Neuronal stem cell (in vitro differentiated cells): ENCODE measurements around the gene WSB1.
"Not testable (repeated sequence)": the region's sequence is repeated elsewhere in the genome, so short reads cannot be mapped to it uniquely, and the experiment has no call there.

Source experiments
- DNase-seq: peaks from one replicate; pipeline ENCODE4 v3.0.0-alpha.2; 2013; ENCODE audit warnings: low spot score
- H2AFZ ChIP-seq: one replicate; pipeline ENCODE4 v1.6.1; 2013; ENCODE audit warnings: mild to moderate bottlenecking, low read length, inconsistent platforms
- H2AK5ac ChIP-seq: 2 replicates; pipeline ENCODE4 v1.6.1; 2013; ENCODE audit warnings: low read depth, mild to moderate bottlenecking, inconsistent platforms, low read length, moderate library complexity, mixed read lengths
- H2BK120ac ChIP-seq: 2 replicates; pipeline ENCODE4 v1.6.1; 2013; ENCODE audit warnings: low read depth, mild to moderate bottlenecking, inconsistent platforms, low read length, moderate library complexity, mixed read lengths
- H2BK12ac ChIP-seq: one replicate; pipeline ENCODE4 v1.6.1; 2013; ENCODE audit warnings: low read length, inconsistent platforms
- H2BK15ac ChIP-seq: 2 replicates; pipeline ENCODE4 v1.6.1; 2013; ENCODE audit warnings: mild to moderate bottlenecking, low read length, inconsistent platforms, mixed read lengths
- H2BK5ac ChIP-seq: one replicate; pipeline ENCODE4 v1.6.1; 2013; ENCODE audit warnings: inconsistent platforms, mild to moderate bottlenecking, low read length, moderate library complexity
- H3K14ac ChIP-seq: one replicate; pipeline ENCODE4 v1.6.1; 2013; ENCODE audit warnings: low read length, inconsistent platforms
- H3K18ac ChIP-seq: 2 replicates; pipeline ENCODE4 v1.6.1; 2013; ENCODE audit warnings: low read length, inconsistent platforms
- H3K23ac ChIP-seq: 2 replicates; pipeline ENCODE4 v1.6.1; 2013; ENCODE audit warnings: low read depth, mild to moderate bottlenecking, mixed read lengths, low read length, inconsistent platforms; ENCODE audit not compliant: poor library complexity
- H3K27ac ChIP-seq: replicated peaks from 3 replicates; pipeline ENCODE4 v1.5.1; 2013; ENCODE audit warnings: low read length, inconsistent platforms
- H3K27me3 ChIP-seq, 3 experiments: 2 replicates each; pipeline ENCODE4 v1.6.1; 2013; ENCODE audit warnings: low read length in 3 of 3, mild to moderate bottlenecking in 2 of 3, inconsistent platforms in 1 of 3, low read depth in 1 of 3, mixed read lengths in 1 of 3, moderate library complexity in 1 of 3; ENCODE audit not compliant: control insufficient read depth in 3 of 3, insufficient read depth in 3 of 3
- H3K36me3 ChIP-seq, 2 donors: replicated peaks in 1 of 2; 2 replicates each; pipeline ENCODE4 v1.6.1; 2013; ENCODE audit warnings: low read length in 2 of 2; ENCODE audit not compliant: control insufficient read depth in 2 of 2, insufficient read depth in 2 of 2
- H3K4ac ChIP-seq: 2 replicates; pipeline ENCODE4 v1.6.1; 2013; ENCODE audit warnings: inconsistent platforms, mild to moderate bottlenecking, low read length, moderate library complexity
- H3K4me1 ChIP-seq, 2 donors: 1 replicate in 1 of 2; 2 replicates in 1 of 2; pipeline ENCODE4 v1.6.1; 2013; ENCODE audit warnings: low read length in 2 of 2, low read depth in 1 of 2; ENCODE audit not compliant: control insufficient read depth in 2 of 2, insufficient read depth in 1 of 2
- H3K4me2 ChIP-seq: one replicate; pipeline ENCODE4 v1.6.1; 2013; ENCODE audit warnings: mild to moderate bottlenecking, low read length, inconsistent platforms; ENCODE audit not compliant: insufficient read depth, poor library complexity, severe bottlenecking
- H3K4me3 ChIP-seq, 2 donors: 2 replicates each; pipeline ENCODE4 v1.5.1; 2013; ENCODE audit warnings: low read length in 2 of 2, mild to moderate bottlenecking in 2 of 2, inconsistent platforms in 1 of 2, moderate library complexity in 1 of 2
- H3K79me1 ChIP-seq: one replicate; pipeline ENCODE4 v1.6.1; 2013; ENCODE audit warnings: low read depth, mild to moderate bottlenecking, inconsistent platforms, low read length, moderate library complexity
- H3K9ac ChIP-seq: one replicate; pipeline ENCODE4 v1.6.1; 2013; ENCODE audit warnings: mild to moderate bottlenecking, low read depth, low read length, inconsistent platforms; ENCODE audit not compliant: poor library complexity
- H3K9me3 ChIP-seq, 2 donors: replicated peaks in 1 of 2; 2 replicates each; pipeline versions ENCODE3 to v1.6.1; 2013; ENCODE audit warnings: low read length in 2 of 2, mild to moderate bottlenecking in 2 of 2, inconsistent platforms in 1 of 2, low read depth in 1 of 2, mixed read lengths in 1 of 2, moderate library complexity in 1 of 2; ENCODE audit not compliant: control insufficient read depth in 2 of 2, insufficient read depth in 1 of 2
- H4K8ac ChIP-seq: one replicate; pipeline ENCODE4 v1.6.1; 2013; ENCODE audit warnings: low read depth, mild to moderate bottlenecking, inconsistent platforms, low read length, moderate library complexity
- H4K91ac ChIP-seq: one replicate; pipeline ENCODE4 v1.6.1; 2013; ENCODE audit warnings: low read length, low read depth, mild to moderate bottlenecking, inconsistent platforms; ENCODE audit not compliant: poor library complexity
- WGBS, 2 donors: extraction: QIAGEN DNeasy Blood & Tissue Kit; methylation state at CpG; one replicate each; pipeline ENCODE4 v1.1.7; 2013; ENCODE audit warnings: missing lambda C conversion rate in 2 of 2, mixed read lengths in 1 of 2; ENCODE audit not compliant: insufficient read length in 2 of 2, insufficient replicate concordance in 1 of 2; ENCODE audit errors: extremely low coverage in 2 of 2; 5-methylcytosine and 5-hydroxymethylcytosine counted together

The WSB1 gene

GRCh38 chr17:27269201-27269600 is 24.7 kb upstream of the WSB1 start:
- no peaks in the 10 kb centered on the region for H3K36me3 ChIP-seq
- no CpG with 5 or more reads among the region's 1 CpG for whole genome bisulfite sequencing, 2 donors
- H2BK12ac ChIP-seq: no peak overlapping the region
- H2BK5ac ChIP-seq: no peak overlapping the region
- H3K14ac ChIP-seq: no peak overlapping the region
- H3K9ac ChIP-seq: no peak overlapping the region
- no peak overlapping the region for H3K4ac ChIP-seq
- no peak overlapping the region for H3K4me3 ChIP-seq
- H3K27ac ChIP-seq: no peak overlapping the region
- DNase-seq: no peak
- no peak overlapping the region for H2AFZ ChIP-seq
- no peak overlapping the region for H4K8ac ChIP-seq
- H3K9me3 ChIP-seq: no peaks in the 10 kb centered on the region
- no peaks in the 10 kb centered on the region for H3K4me1 ChIP-seq
- no peak overlapping the region for H2BK15ac ChIP-seq
- H2AK5ac ChIP-seq: no peak overlapping the region
- no peak overlapping the region for H2BK120ac ChIP-seq
- peaks cover 0 to 6% (median 0%) of the 10 kb centered on the region in 3 experiments for H3K27me3 ChIP-seq
- no peaks in the 10 kb centered on the region for H3K79me1 ChIP-seq
- no peak overlapping the region for H4K91ac ChIP-seq
- H3K18ac ChIP-seq: no peak overlapping the region
- no peak overlapping the region for H3K23ac ChIP-seq
- H3K4me2 ChIP-seq: no peak overlapping the region

GRCh38 chr17:27269974-27270373 is 23.9 kb upstream of the WSB1 start:
- no peak for DNase-seq

DNA sequence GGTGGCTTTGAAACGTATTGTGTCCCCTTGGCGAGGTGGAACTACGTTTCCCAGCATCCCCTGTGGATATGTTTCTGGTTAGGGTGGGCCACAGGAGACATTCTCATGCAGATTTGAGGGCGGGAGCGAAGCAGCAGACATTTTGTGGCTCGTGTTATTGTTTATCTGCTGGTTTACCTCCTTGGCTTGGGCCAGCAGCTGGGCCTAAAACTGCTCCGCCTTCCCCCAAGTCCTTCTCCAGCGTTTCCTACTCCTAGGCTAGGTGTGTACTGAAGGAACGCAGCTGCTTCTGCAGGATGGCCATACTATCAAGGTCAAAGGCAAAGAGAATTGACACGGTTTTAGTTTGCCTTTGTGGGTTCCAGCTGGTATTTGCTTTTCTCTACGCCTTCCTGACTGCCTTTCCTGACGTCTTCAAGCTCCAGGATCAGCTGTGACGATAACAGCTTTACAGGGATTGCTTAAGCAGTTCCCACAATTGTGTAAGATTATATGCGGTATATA is 17.2 kb upstream of the WSB1 start:
- Histone ChIP-seq H3K4me1 (peaks cover 0 to 4% of the 10 kb centered on the region in 2 donors), H2AFZ (peak overlapping the region; percentile 78), H3K9ac (no peak overlapping the region), H3K27ac (no peak overlapping the region), H3K4me3 (no peak overlapping the region), H2BK12ac (no peak overlapping the region), H4K8ac (no peak overlapping the region), H3K79me1 (no peaks in the 10 kb centered on the region), H2AK5ac (no peak overlapping the region), H3K4ac (no peak overlapping the region), H4K91ac (no peak overlapping the region), H3K4me2 (peak overlapping the region; percentile 23), H3K27me3 (peaks cover 0 to 12% (median 0%) of the 10 kb centered on the region in 3 experiments), H2BK120ac (no peak overlapping the region), H3K23ac (no peak overlapping the region), H2BK5ac (no peak overlapping the region), H3K14ac (no peak overlapping the region), H3K9me3 (no peaks in the 10 kb centered on the region), H3K18ac (peak overlapping the region; percentile 44), H3K36me3 (no peaks in the 10 kb centered on the region), H2BK15ac (no peak overlapping the region)
- DNase-seq: peak; percentile 27
- WGBS, 2 donors: no CpG with 5 or more reads among the region's 14 CpGs

More at GRCh38 chr17:27269974-27270373, 23.9 kb upstream of the WSB1 start:
- H2AK5ac ChIP-seq: no peak overlapping the region
- no peaks in the 10 kb centered on the region for H3K79me1 ChIP-seq
- H3K36me3 ChIP-seq: no peaks in the 10 kb centered on the region
- H3K9ac ChIP-seq: no peak overlapping the region
- no peak overlapping the region for H4K8ac ChIP-seq
- no peak overlapping the region for H2BK120ac ChIP-seq
- H3K4me3 ChIP-seq: no peak overlapping the region
- H3K27me3 ChIP-seq: peaks cover 0 to 6% (median 0%) of the 10 kb centered on the region in 3 experiments
- H2AFZ ChIP-seq: no peak overlapping the region
- WGBS, 2 donors: no CpG with 5 or more reads among the region's 7 CpGs
- H3K4ac ChIP-seq: no peak overlapping the region
- no peak overlapping the region for H3K4me2 ChIP-seq
- H2BK5ac ChIP-seq: no peak overlapping the region
- no peak overlapping the region for H3K14ac ChIP-seq
- H3K27ac ChIP-seq: no peak overlapping the region
- H4K91ac ChIP-seq: no peak overlapping the region
- no peak overlapping the region for H2BK15ac ChIP-seq
- no peak overlapping the region for H3K18ac ChIP-seq
- H3K9me3 ChIP-seq: no peaks in the 10 kb centered on the region
- no peak overlapping the region for H2BK12ac ChIP-seq
- no peaks in the 10 kb centered on the region for H3K4me1 ChIP-seq
- H3K23ac ChIP-seq: no peak overlapping the region

DNA sequence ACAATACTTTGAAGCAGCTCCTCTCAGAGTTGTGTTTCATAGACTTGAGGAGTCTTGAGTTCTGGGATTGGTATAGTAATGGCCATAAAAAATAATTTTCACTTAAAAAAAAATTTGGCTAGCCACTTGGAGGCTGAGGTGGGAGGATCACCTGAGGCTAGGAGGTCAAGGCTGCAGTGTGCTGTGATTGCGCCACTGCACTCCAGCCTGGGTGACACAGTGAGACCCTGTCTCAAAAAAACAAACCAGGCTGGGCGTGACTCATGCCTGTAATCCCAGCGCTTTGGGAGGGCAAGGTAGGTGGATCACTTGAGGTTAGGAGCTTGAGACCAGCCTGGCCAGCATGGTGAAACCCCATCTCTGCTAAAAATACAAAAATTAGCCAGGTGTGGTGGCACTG is 14.8 kb upstream of the WSB1 start:
- not testable (repeated sequence) for H3K23ac ChIP-seq, H3K9me3 ChIP-seq, H2BK15ac ChIP-seq, H3K4me1 ChIP-seq, H2BK120ac ChIP-seq, H2BK12ac ChIP-seq, H3K27ac ChIP-seq, H4K91ac ChIP-seq, H3K18ac ChIP-seq, H2AFZ ChIP-seq, H3K9ac ChIP-seq, H2AK5ac ChIP-seq, H3K79me1 ChIP-seq, H3K27me3 ChIP-seq, H4K8ac ChIP-seq, H3K4me2 ChIP-seq, DNase-seq, H3K14ac ChIP-seq, H3K36me3 ChIP-seq, H3K4ac ChIP-seq, H2BK5ac ChIP-seq, H3K4me3 ChIP-seq
- no CpG with 5 or more reads among the region's 3 CpGs for WGBS, 2 donors
